ENCODE data around the gene CIDEA.

DNA sequence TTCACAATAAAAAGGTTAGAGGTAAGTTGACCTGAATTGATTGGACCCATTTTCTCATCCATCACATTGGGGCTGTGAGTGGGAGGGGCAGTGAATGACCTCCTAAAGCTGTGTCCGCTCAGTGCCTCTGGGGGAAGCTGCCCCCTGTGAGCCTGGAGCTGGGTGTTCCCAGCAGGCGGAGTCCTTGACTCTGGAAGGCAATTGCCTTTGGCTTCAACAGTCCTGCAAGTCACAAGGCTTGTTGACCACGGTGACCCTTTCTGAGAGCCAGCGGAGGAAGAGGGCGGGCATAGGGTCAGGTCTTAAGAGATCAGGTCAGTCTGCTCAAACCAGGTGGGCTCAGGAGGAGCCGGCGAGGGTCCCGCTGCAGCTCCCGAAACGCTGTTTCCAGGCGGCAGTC, 1.1 kb upstream of the CIDEA start:
- TF ChIP-seq, protein P1, sequence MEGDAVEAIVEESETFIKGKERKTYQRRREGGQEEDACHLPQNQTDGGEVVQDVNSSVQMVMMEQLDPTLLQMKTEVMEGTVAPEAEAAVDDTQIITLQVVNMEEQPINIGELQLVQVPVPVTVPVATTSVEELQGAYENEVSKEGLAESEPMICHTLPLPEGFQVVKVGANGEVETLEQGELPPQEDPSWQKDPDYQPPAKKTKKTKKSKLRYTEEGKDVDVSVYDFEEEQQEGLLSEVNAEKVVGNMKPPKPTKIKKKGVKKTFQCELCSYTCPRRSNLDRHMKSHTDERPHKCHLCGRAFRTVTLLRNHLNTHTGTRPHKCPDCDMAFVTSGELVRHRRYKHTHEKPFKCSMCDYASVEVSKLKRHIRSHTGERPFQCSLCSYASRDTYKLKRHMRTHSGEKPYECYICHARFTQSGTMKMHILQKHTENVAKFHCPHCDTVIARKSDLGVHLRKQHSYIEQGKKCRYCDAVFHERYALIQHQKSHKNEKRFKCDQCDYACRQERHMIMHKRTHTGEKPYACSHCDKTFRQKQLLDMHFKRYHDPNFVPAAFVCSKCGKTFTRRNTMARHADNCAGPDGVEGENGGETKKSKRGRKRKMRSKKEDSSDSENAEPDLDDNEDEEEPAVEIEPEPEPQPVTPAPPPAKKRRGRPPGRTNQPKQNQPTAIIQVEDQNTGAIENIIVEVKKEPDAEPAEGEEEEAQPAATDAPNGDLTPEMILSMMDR (IDR thresholded peaks at IDR 0.05), result no peak
- no peak for TF ChIP-seq POLR2AphosphoS5 (IDR thresholded peaks at IDR 0.05)

Data from breast epithelium (tissue), 3 donors.